HepG2 (cell line): Measurements from ENCODE around the gene ANKUB1. TPM values are rescaled to one million over a fixed set of nuclear protein-coding genes. Genes with fewer than 3 reads are reported as not detected.
A peak's percentile ranks its signal among the peaks of the same experiment; 100 is the strongest.

Experiments used
- CCDC6 ChIP-seq: sonication (generic); formaldehyde crosslinking; IDR thresholded peaks from 2 replicates; pipeline ENCODE4 v1.8.1; 2022; ENCODE audit warnings: mild to moderate bottlenecking, missing genetic modification reagents, moderate library complexity
- GABPB1 ChIP-seq: IDR thresholded peaks from 2 replicates; pipeline ENCODE4 v1.6.1; 2016; ENCODE audit warnings: mild to moderate bottlenecking, missing genetic modification reagents, moderate library complexity, missing compliant biosample characterization
- HES4 ChIP-seq: sonication (generic); formaldehyde crosslinking; IDR thresholded peaks from 2 replicates; pipeline ENCODE4 v1.9.0; 2021; ENCODE audit warnings: mild to moderate bottlenecking, missing genetic modification reagents, borderline replicate concordance
- HINFP ChIP-seq: sonication (generic); formaldehyde crosslinking; IDR thresholded peaks from 2 replicates; pipeline ENCODE4 v1.4.0; 2020; ENCODE audit warnings: low read depth, mild to moderate bottlenecking, missing genetic modification reagents
- MIER2 ChIP-seq: IDR thresholded peaks from 2 replicates; pipeline ENCODE4 v1.6.1; 2016; ENCODE audit warnings: missing biosample characterization, missing genetic modification reagents
- MLXIP ChIP-seq: sonication (generic); formaldehyde crosslinking; IDR thresholded peaks from 2 replicates; pipeline ENCODE4 v1.9.0; 2021; ENCODE audit warnings: missing genetic modification reagents, borderline replicate concordance
- MXD3 ChIP-seq: IDR thresholded peaks from 2 replicates; pipeline ENCODE4 v1.6.1; 2016; ENCODE audit warnings: mild to moderate bottlenecking, missing biosample characterization, missing genetic modification reagents
- PPARG ChIP-seq: conservative IDR thresholded peaks from 2 replicates; pipeline ENCODE4 v1.6.1; 2016; ENCODE audit warnings: missing biosample characterization, missing genetic modification reagents
- RFXANK ChIP-seq: IDR thresholded peaks from 2 replicates; pipeline ENCODE4 v1.6.1; 2016
- SAFB2 ChIP-seq: sonication (generic); formaldehyde crosslinking; IDR thresholded peaks from 2 replicates; pipeline ENCODE4 v1.5.1; 2020; ENCODE audit warnings: missing genetic modification reagents, low read depth, mild to moderate bottlenecking, borderline replicate concordance
- SRSF9 ChIP-seq: fragments of 200-400 bp; formaldehyde crosslinking; IDR thresholded peaks from 2 replicates; pipeline ENCODE4 v1.6.1; 2018; ENCODE audit warnings: borderline replicate concordance, mild to moderate bottlenecking, low read depth, low read length; ENCODE audit not compliant: insufficient read depth, poor library complexity, severe bottlenecking
- TBL1XR1 ChIP-seq: fragments of 150-350 bp; IDR thresholded peaks from 2 replicates; pipeline ENCODE4 v1.6.1; 2014; ENCODE audit warnings: borderline replicate concordance, low read length; ENCODE audit not compliant: partially characterized antibody
- ZBTB14 ChIP-seq: sonication (generic); formaldehyde crosslinking; IDR thresholded peaks from 2 replicates; pipeline ENCODE4 v1.4.0; 2020; ENCODE audit warnings: missing genetic modification reagents
- ZBTB3 ChIP-seq: sonication (generic); formaldehyde crosslinking; IDR thresholded peaks from 2 replicates; pipeline ENCODE4 v1.4.0; 2020; ENCODE audit warnings: low read depth, mild to moderate bottlenecking, moderate library complexity, missing genetic modification reagents, borderline replicate concordance
- ZGPAT ChIP-seq: IDR thresholded peaks from 2 replicates; pipeline ENCODE4 v1.6.1; 2016; ENCODE audit warnings: mild to moderate bottlenecking
- ZNF430 ChIP-seq: sonication (generic); formaldehyde crosslinking; IDR thresholded peaks from 2 replicates; pipeline ENCODE4 v1.9.0; 2021; ENCODE audit warnings: mild to moderate bottlenecking, missing genetic modification reagents
- ZNF431 ChIP-seq: sonication (generic); formaldehyde crosslinking; IDR thresholded peaks from 2 replicates; pipeline ENCODE4 v1.9.0; 2022; ENCODE audit warnings: missing genetic modification reagents, low read depth, mild to moderate bottlenecking, borderline replicate concordance
- ZNF567 ChIP-seq: sonication (generic); formaldehyde crosslinking; IDR thresholded peaks from 2 replicates; pipeline ENCODE4 v1.8.1; 2023; ENCODE audit warnings: mild to moderate bottlenecking, missing genetic modification reagents, borderline replicate concordance
- ZNF576 ChIP-seq: sonication (generic); formaldehyde crosslinking; IDR thresholded peaks from 2 replicates; pipeline ENCODE4 v1.4.0; 2020; ENCODE audit warnings: mild to moderate bottlenecking, missing genetic modification reagents
- ZNF629 ChIP-seq: sonication (generic); formaldehyde crosslinking; conservative IDR thresholded peaks from 2 replicates; pipeline ENCODE4 v1.5.0; 2020; ENCODE audit warnings: missing genetic modification reagents
- ZNF709 ChIP-seq: sonication (generic); formaldehyde crosslinking; IDR thresholded peaks from 2 replicates; pipeline ENCODE4 v1.5.0; 2020; ENCODE audit warnings: mild to moderate bottlenecking, missing genetic modification reagents
- polyA plus RNA-seq, 8 experiments: library from polyadenylated mRNA; depleted of rRNA in 3 of 8; stranded (reverse) in 7 of 8; unstranded in 1 of 8; fragments of >200 nt; fragmentation: Illumina TruSeq in 4 of 8; extraction: Trizol in 4 of 8; gene quantifications; 2 replicates each; pipeline versions ENCODE4 v1.2.1 to v1.2.3, GENCODE V29; 2011 to 2016; ENCODE audit warnings: low read depth in 4 of 8, missing spikeins in 1 of 8, mixed read lengths in 1 of 8; ENCODE audit not compliant: insufficient read depth in 1 of 8
- total RNA-seq, 5 experiments: library from RNA; depleted of rRNA; stranded (reverse); fragments of >200 nt; fragmentation: Illumina TruSeq; extraction: Trizol; gene quantifications; 2 replicates each; pipeline ENCODE4 v1.2.3, GENCODE V29; 2016; ENCODE audit warnings: low read depth in 1 of 5

ANKUB1 gene
- total and polyA plus RNA-seq, 2 of the 13 experiments (the other 11 are each of a cell fraction or from before 2014, with no cell fraction given), result not detected

GRCh38 chr3:149813367-149814281, 21.3 kb upstream of the ANKUB1 start (continued):
- TF ChIP-seq MXD3 (CRISPR knock-in tag) (no peak), CCDC6 (CRISPR knock-in tag) (no peak), HINFP (no peak), SAFB2 (CRISPR knock-in tag) (no peak), ZNF567 (no peak), HES4 (CRISPR knock-in tag) (no peak), MLXIP (CRISPR knock-in tag) (no peak), ZNF431 (no peak), ZNF629 (CRISPR knock-in tag) (no peak), ZNF576 (no peak), RFXANK (CRISPR knock-in tag) (no peak), SRSF9 (no peak), MIER2 (CRISPR knock-in tag) (peak; percentile 89), TBL1XR1 (no peak), ZBTB3 (CRISPR knock-in tag) (no peak), ZNF709 (CRISPR knock-in tag) (no peak), PPARG (no peak), ZNF430 (CRISPR knock-in tag) (peak; percentile 36; the same call in 1 of the 2 replicates), ZGPAT (CRISPR knock-in tag) (no peak), ZBTB14 (CRISPR knock-in tag) (no peak), GABPB1 (peak; percentile 52; the same call in 1 of the 2 replicates)
